Activated T-helper 1 cell treated with anti-CD3 and anti-CD28 coated beads, Interleukin-12 subunit alpha, Interleukin-12 subunit beta, Interleukin-2, Interleukin-4 antibody, amounts not matched to agents 30 ng/mL and 10 ng/mL and 1 ng/mL, durations not matched to agents 14 hours and 24 hours and 36 hours (primary cell): ENCODE data around the gene GPHN. TPM values are rescaled to one million over a fixed set of nuclear protein-coding genes. Genes with fewer than 3 reads are reported as not detected.
A peak's percentile ranks its signal among the peaks of the same experiment; 100 is the strongest.
"Not testable (repeated sequence)": the region's sequence is repeated elsewhere in the genome, so short reads cannot be mapped to it uniquely, and the experiment has no call there.

Experiments
- DNase-seq: peaks from one replicate; pipeline ENCODE4 v3.0.0; 2021; ENCODE audit warnings: low spot score
- H3K27ac Mint-ChIP-seq: one replicate; pipeline ENCODE4 v1.8.0; 2021; ENCODE audit warnings: mild to moderate bottlenecking, mixed read lengths
- H3K27me3 Mint-ChIP-seq: one replicate; pipeline ENCODE4 v1.8.0; 2022; ENCODE audit warnings: mild to moderate bottlenecking, moderate library complexity, mixed read lengths; ENCODE audit not compliant: insufficient read depth
- H3K36me3 Mint-ChIP-seq: one replicate; pipeline ENCODE4 v1.8.0; 2021; ENCODE audit warnings: low read depth, mixed read lengths
- H3K4me1 Mint-ChIP-seq: one replicate; pipeline ENCODE4 v1.8.0; 2021; ENCODE audit warnings: low read depth, mixed read lengths
- H3K4me3 Mint-ChIP-seq: one replicate; pipeline ENCODE4 v1.8.0; 2021; ENCODE audit warnings: mild to moderate bottlenecking, moderate library complexity, mixed read lengths
- H3K9me3 Mint-ChIP-seq: one replicate; pipeline ENCODE4 v1.8.0; 2021; ENCODE audit warnings: mixed read lengths
- intact Hi-C: fragments of 100-400 bp; cut with micrococcal nuclease; formaldehyde crosslinking; loops from one replicate; pipeline ENCODE4 v1.15.1; 2024
- total RNA-seq: library from RNA; stranded (reverse); gene quantifications from 2 replicates; pipeline ENCODE4 v1.2.3, GENCODE V29; 2022

GPHN gene
- total RNA-seq, 1 donor from 2014 or later, result 38.5 TPM

DNA sequence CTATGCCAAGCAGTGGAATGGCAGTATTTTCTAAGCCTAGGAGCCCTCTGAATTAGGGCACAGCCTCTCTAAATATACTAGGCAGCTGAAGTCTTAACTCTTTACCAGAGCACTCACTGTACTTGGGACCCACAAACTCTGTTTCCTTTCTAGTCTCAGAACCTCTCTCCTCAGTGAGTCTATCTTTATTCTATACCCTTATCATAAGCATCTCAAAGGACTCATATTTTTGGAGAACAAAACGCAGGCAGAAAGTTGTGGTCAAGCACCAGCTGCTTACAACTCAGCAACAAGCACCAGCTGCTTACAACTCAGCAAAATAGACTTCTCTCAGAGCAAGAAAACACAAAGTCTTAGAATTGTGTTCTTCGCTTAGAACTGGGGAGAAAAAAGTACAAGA lies 20.8 kb upstream of the GPHN start:
- no peaks in the 10 kb centered on the region for H3K4me1 Mint-ChIP-seq
- H3K4me3 Mint-ChIP-seq, result no peak overlapping the region
- intact Hi-C loops, result no loop called here
- no peaks in the 10 kb centered on the region for H3K9me3 Mint-ChIP-seq
- DNase-seq, result no peak
- no peak overlapping the region for H3K27ac Mint-ChIP-seq
- peaks cover 10% of the 10 kb centered on the region for H3K27me3 Mint-ChIP-seq
- H3K36me3 Mint-ChIP-seq, result no peaks in the 10 kb centered on the region

DNA sequence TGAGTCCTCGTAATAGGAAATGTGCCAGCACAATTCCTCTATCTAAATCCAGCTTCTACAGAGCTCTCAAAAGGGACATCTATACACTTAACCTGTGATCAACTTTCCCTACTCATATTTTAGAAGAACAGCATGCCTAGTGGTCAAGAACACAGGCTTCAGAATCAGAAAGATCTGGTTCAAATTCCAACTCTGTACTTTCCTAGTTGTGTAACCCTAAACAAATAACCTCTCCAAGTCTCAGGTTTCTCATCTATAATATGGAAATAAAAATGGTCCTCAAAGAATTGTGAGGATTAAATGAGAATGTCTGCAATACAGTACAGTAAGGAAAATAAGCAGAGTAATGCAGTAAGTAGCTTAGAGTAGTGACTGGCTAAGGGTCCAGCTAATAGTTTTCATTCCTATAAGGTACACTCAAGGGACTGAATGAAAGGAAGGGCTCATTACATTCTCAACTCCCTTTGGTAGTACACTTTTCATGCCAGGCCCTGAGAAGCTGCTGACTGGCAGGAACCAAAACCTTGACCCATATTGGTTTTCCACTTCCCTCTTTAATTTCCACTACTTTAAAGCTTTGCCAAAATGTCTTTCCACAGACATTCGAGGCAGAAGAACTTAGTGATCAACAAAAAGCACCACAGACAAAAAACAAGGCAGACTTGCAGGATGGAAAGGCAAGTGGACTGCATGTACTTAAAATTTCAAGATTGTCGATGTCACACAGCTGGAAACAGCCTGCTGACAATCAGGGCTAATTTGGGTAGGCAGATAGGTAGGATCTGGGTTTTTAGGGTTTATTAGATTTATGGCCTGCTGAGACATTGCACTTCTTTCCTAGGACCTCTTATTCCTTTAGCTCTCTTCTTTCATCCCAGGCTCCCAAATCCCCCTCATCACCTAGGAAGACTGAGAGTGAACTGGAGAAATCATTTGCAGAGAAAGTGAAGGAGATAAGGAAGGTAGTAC lies 17.5 kb upstream of the GPHN start:
- H3K9me3 Mint-ChIP-seq, result no peaks in the 10 kb centered on the region
- H3K27ac Mint-ChIP-seq, result no peak overlapping the region
- H3K4me3 Mint-ChIP-seq, result no peak overlapping the region
- peaks cover 3% of the 10 kb centered on the region for H3K4me1 Mint-ChIP-seq
- peaks cover 10% of the 10 kb centered on the region for H3K27me3 Mint-ChIP-seq
- intact Hi-C loops, result no loop called here
- no peaks in the 10 kb centered on the region for H3K36me3 Mint-ChIP-seq
- no peak for DNase-seq

GRCh38 chr14:66493750-66494149 lies 14.2 kb upstream of the GPHN start:
- intact Hi-C loops, result loop anchor here (2.0 kb wide), 2 partner anchors 135 to 253 kb away; no protein-coding TSS in a partner anchor
- no peak overlapping the region for H3K4me3 Mint-ChIP-seq
- H3K4me1 Mint-ChIP-seq, result peaks cover 19% of the 10 kb centered on the region
- no peaks in the 10 kb centered on the region for H3K9me3 Mint-ChIP-seq
- DNase-seq, result no peak
- H3K36me3 Mint-ChIP-seq, result no peaks in the 10 kb centered on the region
- H3K27ac Mint-ChIP-seq, result no peak overlapping the region
- H3K27me3 Mint-ChIP-seq, result peaks cover 20% of the 10 kb centered on the region

DNA sequence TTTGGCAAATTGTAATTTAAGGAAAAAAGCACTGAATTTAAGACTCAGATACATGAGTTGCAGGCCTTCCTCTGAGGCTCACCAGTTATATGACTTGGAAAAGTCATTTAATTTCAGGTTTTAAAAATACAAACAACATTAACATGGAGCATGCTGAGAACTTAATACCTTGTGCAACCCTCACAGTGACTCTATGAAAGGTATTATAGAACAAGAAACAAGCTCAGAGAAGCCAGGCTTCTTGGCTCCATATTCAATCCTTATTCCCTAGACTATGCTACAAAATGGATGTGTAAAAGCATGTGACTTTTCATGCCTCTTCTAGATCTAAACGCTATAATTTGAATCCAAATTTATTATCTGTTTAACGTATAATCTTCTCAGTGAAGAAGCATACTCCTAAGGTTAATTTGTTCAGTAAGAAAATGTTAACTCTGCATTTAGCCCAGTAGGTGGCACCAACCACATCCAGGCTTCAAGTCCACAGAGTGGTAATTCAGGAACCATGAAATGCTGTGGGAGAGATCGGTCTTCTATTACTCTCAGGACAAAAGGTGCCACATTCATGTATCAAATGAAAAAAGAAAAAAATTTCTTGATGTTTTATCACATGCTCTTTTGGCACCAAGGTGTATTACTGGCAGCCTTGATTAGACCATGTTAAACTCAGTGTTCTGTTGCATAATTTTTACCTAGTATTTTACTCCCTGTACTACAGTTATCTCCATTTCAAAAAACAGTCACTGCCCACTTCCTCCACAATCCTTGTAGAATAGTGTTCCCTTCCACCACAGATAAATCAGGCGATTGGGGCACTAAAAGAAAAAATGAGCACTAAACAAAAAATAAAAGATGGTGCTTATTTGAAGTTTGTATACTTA lies 12.5 kb upstream of the GPHN start:
- peaks cover 19% of the 10 kb centered on the region for H3K4me1 Mint-ChIP-seq
- H3K36me3 Mint-ChIP-seq, result no peaks in the 10 kb centered on the region
- intact Hi-C loops, result loop anchor here (1.0 to 5.0 kb wide), 6 partner anchors 13 to 623 kb away; partner anchors contain the start of gene GPHN
- peak; percentile 12 for DNase-seq
- no peaks in the 10 kb centered on the region for H3K9me3 Mint-ChIP-seq
- H3K27ac Mint-ChIP-seq, result no peak overlapping the region
- H3K4me3 Mint-ChIP-seq, result no peak overlapping the region
- peaks cover 22% of the 10 kb centered on the region for H3K27me3 Mint-ChIP-seq

GRCh38 chr14:66496188-66496807 lies 11.6 kb upstream of the GPHN start:
- H3K27me3 Mint-ChIP-seq, result peaks cover 17% of the 10 kb centered on the region
- DNase-seq, result no peak
- no peaks in the 10 kb centered on the region for H3K9me3 Mint-ChIP-seq
- H3K27ac Mint-ChIP-seq, result no peak overlapping the region
- H3K4me1 Mint-ChIP-seq, result peaks cover 19% of the 10 kb centered on the region
- no peaks in the 10 kb centered on the region for H3K36me3 Mint-ChIP-seq
- intact Hi-C loops, result loop anchor here (5.0 kb wide), 2 partner anchors 56 to 166 kb away; no protein-coding TSS in a partner anchor
- H3K4me3 Mint-ChIP-seq, result no peak overlapping the region

- H3K27me3 Mint-ChIP-seq, result peaks cover 17% of the 10 kb centered on the region
- H3K27ac Mint-ChIP-seq, result no peak overlapping the region
- H3K9me3 Mint-ChIP-seq, result no peaks in the 10 kb centered on the region
- intact Hi-C loops, result loop anchor here (5.0 kb wide), 2 partner anchors 55 to 165 kb away; no protein-coding TSS in a partner anchor
- peaks cover 19% of the 10 kb centered on the region for H3K4me1 Mint-ChIP-seq
- no peak overlapping the region for H3K4me3 Mint-ChIP-seq
- H3K36me3 Mint-ChIP-seq, result no peaks in the 10 kb centered on the region
- DNase-seq, result no peak
These were observed 11.0 kb upstream of the GPHN start for GRCh38 chr14:66496911-66497310.

GRCh38 chr14:66498311-66498710 lies 9.6 kb upstream of the GPHN start:
- no peak overlapping the region for H3K27ac Mint-ChIP-seq
- no peaks in the 10 kb centered on the region for H3K9me3 Mint-ChIP-seq
- intact Hi-C loops, result loop anchor here (5.0 kb wide), 2 partner anchors 54 to 164 kb away; no protein-coding TSS in a partner anchor
- no peak overlapping the region for H3K4me3 Mint-ChIP-seq
- peaks cover 17% of the 10 kb centered on the region for H3K27me3 Mint-ChIP-seq
- no peaks in the 10 kb centered on the region for H3K36me3 Mint-ChIP-seq
- H3K4me1 Mint-ChIP-seq, result peaks cover 19% of the 10 kb centered on the region
- DNase-seq, result no peak

GRCh38 chr14:66501592-66501991 lies 6.4 kb upstream of the GPHN start:
- DNase-seq, result no peak
- Mint-ChIP-seq H3K9me3 (no peaks in the 10 kb centered on the region), H3K27ac (no peak overlapping the region), H3K4me1 (peaks cover 5% of the 10 kb centered on the region), H3K27me3 (peaks cover 10% of the 10 kb centered on the region), H3K4me3 (no peak overlapping the region), H3K36me3 (no peaks in the 10 kb centered on the region)
- intact Hi-C loops, result loop anchor here (10.0 kb wide), 1 partner anchor 493 kb away; no protein-coding TSS in a partner anchor

GRCh38 chr14:66502836-66503235 lies 5.1 kb upstream of the GPHN start:
- H3K4me3 Mint-ChIP-seq, H3K4me1 Mint-ChIP-seq, H3K27me3 Mint-ChIP-seq, DNase-seq, H3K9me3 Mint-ChIP-seq, H3K36me3 Mint-ChIP-seq, H3K27ac Mint-ChIP-seq: not testable (repeated sequence)
- intact Hi-C loops, result loop anchor here (10.0 kb wide), 1 partner anchor 492 kb away; no protein-coding TSS in a partner anchor

GRCh38 chr14:66503532-66503931 lies 4.4 kb upstream of the GPHN start:
- Mint-ChIP-seq H3K27ac (no peak overlapping the region), H3K36me3 (no peaks in the 10 kb centered on the region), H3K4me1 (peaks cover 8% of the 10 kb centered on the region), H3K9me3 (no peaks in the 10 kb centered on the region), H3K4me3 (no peak overlapping the region), H3K27me3 (peaks cover 5% of the 10 kb centered on the region)
- intact Hi-C loops, result loop anchor here (10.0 kb wide), 1 partner anchor 491 kb away; no protein-coding TSS in a partner anchor
- DNase-seq, result no peak

GRCh38 chr14:66507181-66507721 lies 696 bp upstream of the GPHN start:
- Mint-ChIP-seq H3K4me3 (peak overlapping the region; percentile 93), H3K4me1 (peaks cover 34% of the 10 kb centered on the region), H3K27me3 (peaks cover 19% of the 10 kb centered on the region), H3K9me3 (no peaks in the 10 kb centered on the region), H3K27ac (peak overlapping the region; percentile 96), H3K36me3 (peaks cover 5% of the 10 kb centered on the region)
- intact Hi-C loops, result loop anchor here (5.0 to 10.0 kb wide), 6 partner anchors 100 to 2000 kb away; partner anchors contain the start of genes MAX, RAD51B and ZFYVE26
- DNase-seq, result no peak

- peaks cover 24% of the 10 kb centered on the region for H3K27me3 Mint-ChIP-seq
- intact Hi-C loops, result loop anchor here (1.0 to 10.0 kb wide), 11 partner anchors 13 to 2001 kb away; partner anchors contain the start of genes EIF2S1, MAX, PALS1 and RAD51B
- no peak for DNase-seq
These were observed 549 bp downstream of the GPHN start for GRCh38 chr14:66508547-66508845.

More at GRCh38 chr14:66508547-66508845, 549 bp downstream of the GPHN start:
- peak overlapping the region; percentile 96 for H3K27ac Mint-ChIP-seq
- H3K4me1 Mint-ChIP-seq, result peaks cover 41% of the 10 kb centered on the region
- peak overlapping the region; percentile 93 for H3K4me3 Mint-ChIP-seq
- peaks cover 5% of the 10 kb centered on the region for H3K36me3 Mint-ChIP-seq
- H3K9me3 Mint-ChIP-seq, result no peaks in the 10 kb centered on the region
